ENCODE data around the gene DISP1.

DNA sequence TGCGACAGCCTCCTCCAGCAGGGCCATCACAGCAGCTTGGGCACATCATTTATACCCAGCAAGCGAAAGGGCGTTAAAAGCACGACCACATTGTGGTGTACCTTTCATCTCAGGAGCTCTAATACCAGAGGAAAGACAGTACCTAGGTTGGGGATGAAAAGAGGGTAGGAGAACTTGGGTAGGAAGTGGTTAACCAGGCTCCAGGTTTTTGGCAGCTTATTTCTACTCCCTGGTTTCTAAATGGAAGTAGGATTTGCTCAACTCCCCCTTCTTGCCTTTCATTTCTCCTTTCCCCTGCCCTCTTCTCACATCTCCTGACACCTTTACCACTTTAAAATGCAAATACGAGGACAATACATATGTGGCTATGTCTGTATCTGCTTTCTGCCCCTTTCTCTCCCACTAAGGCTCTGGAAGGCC is 47.7 kb upstream of the DISP1 start:
- TF ChIP-seq POLR2A (IDR thresholded peaks at IDR 0.05; ENCODE audit: low read length) (no peak), GATA1 (IDR thresholded peaks at IDR 0.05; ENCODE audit: low read depth, low read length) (no peak)

All from erythroblast (primary cell).